Measurements from ENCODE around the gene ASPRV1.
A peak's percentile ranks its signal among the peaks of the same experiment; 100 is the strongest.

The ASPRV1 gene

DNA sequence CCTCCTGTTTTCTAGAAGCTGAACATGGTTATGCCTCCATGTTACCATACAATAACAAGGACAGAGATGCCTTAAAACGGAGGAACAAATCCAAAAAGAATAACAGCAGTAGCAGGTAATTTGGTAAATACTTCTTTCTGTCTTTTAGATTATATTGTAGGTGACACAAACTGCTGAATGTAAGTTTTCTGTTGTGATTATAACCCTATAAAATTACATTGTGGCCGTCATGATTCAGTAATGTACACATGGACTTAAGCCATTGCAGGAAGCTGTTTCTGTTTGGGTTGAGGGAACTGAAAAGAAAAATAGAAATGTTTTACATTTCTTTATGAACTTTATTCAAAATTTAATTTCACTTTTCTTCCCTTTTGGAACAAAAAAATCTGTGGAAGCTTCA is 45.3 kb downstream of the ASPRV1 start:
- in situ Hi-C loops (cut with MboI; ENCODE audit: low pct_unique_long_range_greater_than_20kb, low sequenced_read_pairs, unreplicated experiment), result loop anchor here (10.0 to 25.0 kb wide), 4 partner anchors 149 to 721 kb away; partner anchors contain the start of gene SNRPG
- TF ChIP-seq, protein P1, sequence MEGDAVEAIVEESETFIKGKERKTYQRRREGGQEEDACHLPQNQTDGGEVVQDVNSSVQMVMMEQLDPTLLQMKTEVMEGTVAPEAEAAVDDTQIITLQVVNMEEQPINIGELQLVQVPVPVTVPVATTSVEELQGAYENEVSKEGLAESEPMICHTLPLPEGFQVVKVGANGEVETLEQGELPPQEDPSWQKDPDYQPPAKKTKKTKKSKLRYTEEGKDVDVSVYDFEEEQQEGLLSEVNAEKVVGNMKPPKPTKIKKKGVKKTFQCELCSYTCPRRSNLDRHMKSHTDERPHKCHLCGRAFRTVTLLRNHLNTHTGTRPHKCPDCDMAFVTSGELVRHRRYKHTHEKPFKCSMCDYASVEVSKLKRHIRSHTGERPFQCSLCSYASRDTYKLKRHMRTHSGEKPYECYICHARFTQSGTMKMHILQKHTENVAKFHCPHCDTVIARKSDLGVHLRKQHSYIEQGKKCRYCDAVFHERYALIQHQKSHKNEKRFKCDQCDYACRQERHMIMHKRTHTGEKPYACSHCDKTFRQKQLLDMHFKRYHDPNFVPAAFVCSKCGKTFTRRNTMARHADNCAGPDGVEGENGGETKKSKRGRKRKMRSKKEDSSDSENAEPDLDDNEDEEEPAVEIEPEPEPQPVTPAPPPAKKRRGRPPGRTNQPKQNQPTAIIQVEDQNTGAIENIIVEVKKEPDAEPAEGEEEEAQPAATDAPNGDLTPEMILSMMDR (IDR thresholded peaks at IDR 0.05; ENCODE audit: extremely low read depth, insufficient read depth, missing control alignments), result no peak
- no peak for DNase-seq (ENCODE audit: low spot score)

DNA sequence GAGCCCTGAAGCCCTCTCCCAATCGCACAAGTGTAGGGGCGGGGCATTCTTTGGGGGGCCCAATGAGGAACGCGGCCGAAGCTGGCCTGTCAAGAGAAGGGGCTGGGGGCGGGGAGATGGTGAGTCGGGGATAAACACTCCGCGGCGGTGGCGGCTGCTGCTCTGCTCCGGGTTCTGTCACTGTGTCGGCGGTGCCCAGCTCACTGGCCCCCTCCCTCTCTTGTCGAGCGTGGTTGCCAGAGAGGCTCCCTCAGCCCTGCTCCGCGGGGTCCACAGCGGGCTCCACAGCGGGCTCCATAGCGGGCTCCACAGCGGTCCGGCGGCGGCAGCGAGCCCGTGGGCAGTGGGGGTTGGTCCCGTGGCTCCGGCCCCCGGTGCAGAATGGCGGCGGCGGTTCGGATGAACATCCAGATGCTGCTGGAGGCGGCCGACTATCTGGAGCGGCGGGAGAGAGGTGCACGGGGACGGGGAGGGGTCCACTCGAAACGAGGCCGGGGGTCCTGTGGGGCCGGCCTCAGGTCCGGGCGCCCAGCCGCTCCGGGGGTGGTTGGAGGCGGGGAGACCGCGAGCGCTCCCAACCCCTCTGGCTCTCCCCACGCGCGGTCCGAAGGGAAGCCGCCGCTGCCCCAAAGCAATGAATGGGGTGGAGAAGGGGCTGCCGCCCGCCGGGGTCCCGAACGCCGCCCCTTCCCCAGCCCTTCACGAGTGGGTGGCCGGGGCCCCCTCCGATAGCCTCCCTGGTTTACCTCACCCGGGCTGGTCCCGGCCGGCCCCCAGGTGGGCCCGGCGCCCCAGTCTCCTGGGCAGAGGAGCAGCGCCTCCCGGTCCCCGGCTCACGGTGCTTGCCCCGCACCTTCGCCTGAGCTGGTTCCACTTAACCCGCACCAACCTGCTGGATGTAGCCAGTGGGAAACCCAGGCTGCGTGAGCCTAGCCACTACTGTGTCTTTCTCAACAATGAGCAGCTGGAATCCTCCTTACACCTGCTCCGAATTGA is 46.2 kb downstream of the ASPRV1 start, which contains the start of gene MXD1:
TSS of gene MXD1 (plus strand) at position 160 of the 996 bp plus-strand sequence. CDS start at position 382, 222 bp downstream.
- no peak for DNase-seq (ENCODE audit: low spot score)
- in situ Hi-C loops (cut with MboI; ENCODE audit: low pct_unique_long_range_greater_than_20kb, low sequenced_read_pairs, unreplicated experiment), result loop anchor here (10.0 to 25.0 kb wide), 4 partner anchors 150 to 722 kb away; partner anchors contain the start of gene SNRPG
- TF ChIP-seq, protein P1 (IDR thresholded peaks at IDR 0.05; ENCODE audit: extremely low read depth, insufficient read depth, missing control alignments), result no peak

DNA sequence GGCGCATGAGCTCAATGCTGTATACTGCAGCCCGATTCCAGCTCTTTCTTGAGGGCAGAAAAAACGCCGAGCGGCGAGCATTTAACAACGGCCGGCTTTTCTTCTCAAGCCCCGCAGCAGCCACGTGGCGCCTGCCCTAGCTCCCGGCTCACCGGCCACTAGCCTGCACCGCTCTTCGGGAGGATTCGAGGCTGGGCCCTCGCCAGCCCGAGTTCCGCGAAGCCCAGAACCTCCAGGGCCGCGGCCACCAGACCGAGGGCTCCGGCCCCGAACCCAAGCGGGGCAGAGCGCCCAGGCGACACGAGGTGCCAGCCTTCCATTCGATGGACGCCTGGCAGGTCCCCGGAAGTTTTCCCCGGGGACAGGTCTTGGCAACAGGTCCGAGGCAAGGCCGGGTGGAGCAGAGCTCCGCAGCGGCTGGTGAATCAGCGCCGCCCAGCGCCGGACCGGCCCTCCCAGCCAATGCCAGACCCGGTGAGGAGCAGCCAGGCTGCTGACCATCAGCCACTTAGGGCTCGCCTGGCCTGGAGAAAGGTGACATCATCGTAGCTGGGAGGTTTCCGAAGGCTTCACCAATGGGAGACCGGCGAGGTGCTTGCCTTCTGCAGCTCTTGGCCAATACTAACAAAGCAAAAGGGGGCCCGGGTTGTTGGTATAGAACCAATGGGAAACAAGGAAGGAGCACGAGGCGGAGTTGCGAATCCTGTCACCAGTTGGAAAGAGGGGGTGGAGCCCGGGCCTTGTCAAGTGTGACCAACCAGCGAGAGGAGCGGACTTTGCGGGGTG is 47.1 kb downstream of the ASPRV1 start:
- in situ Hi-C loops (cut with MboI; ENCODE audit: low pct_unique_long_range_greater_than_20kb, low sequenced_read_pairs, unreplicated experiment), result loop anchor here (10.0 to 25.0 kb wide), 4 partner anchors 150 to 723 kb away; partner anchors contain the start of gene SNRPG

DNA sequence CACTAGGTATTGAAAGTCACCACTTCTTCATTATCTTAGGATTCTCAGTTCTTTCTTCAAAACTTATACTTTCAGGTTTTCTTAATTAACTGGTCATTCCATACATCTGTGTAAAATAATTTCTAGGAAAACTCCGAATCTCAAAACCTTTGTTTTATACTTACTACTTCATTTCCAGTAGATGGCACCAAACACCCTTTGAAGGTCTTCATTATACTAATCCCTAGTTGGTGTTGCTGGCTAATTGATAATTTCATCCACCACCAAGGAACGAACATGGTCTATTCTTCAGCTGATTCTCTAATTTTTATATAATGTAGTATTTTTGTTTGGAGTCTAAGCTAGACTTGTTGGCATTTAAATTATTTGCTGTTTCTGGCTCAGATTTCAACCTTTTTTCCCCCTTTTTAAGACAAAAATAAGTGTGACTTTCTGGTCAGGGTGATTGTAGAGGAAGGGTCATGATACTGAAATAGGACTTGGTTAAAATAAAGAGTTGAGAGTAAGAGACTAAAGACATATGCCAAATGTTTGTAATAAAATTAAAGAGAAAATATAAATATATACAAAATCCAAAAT is 49.4 kb downstream of the ASPRV1 start:
- no peak for DNase-seq (ENCODE audit: low spot score)
- in situ Hi-C loops (cut with MboI; ENCODE audit: low pct_unique_long_range_greater_than_20kb, low sequenced_read_pairs, unreplicated experiment), result loop anchor here (10.0 to 25.0 kb wide), 4 partner anchors 153 to 725 kb away; partner anchors contain the start of gene SNRPG
- TF ChIP-seq, protein P1 (IDR thresholded peaks at IDR 0.05; ENCODE audit: extremely low read depth, insufficient read depth, missing control alignments), result peak; percentile 45

More for the DNA sequence above, 47.1 kb downstream of the ASPRV1 start:
- TF ChIP-seq, protein P1 (IDR thresholded peaks at IDR 0.05; ENCODE audit: extremely low read depth, insufficient read depth, missing control alignments), result peak; percentile 53
- peak; percentile 98 for DNase-seq (ENCODE audit: low spot score)
